ENCODE results near the gene BRF1. TPM values are rescaled to one million over a fixed set of nuclear protein-coding genes. Genes with fewer than 3 reads are reported as not detected.

BRF1 gene
- total RNA-seq, 4 donors from 2014 or later, result 44.5 to 99.6 (median 56.2) TPM

DNA sequence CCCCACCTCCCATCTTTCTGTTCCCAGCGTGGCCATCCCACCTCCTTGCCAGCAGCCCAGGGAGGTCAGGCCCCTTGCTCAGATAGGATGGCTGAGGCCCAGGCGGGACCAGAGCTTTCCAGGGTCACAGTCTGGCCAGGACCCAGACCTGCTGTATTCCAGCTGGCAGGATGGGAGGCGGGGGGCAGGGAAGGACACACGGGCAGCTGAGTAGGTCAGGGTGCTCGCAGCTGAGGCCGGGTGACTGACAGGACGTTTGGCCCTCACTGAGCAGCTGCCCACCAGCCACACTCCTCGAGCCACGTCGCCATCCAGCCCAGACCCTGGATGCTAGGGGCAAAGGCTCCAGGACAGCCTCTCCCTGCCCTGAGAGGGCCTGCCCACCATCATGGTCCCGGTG lies 123.7 kb downstream of the BRF1 start:
- H3K9me3 ChIP-seq, result no peaks in the 10 kb centered on the region
- H3K4me3 ChIP-seq (replicated peaks in 1 of 3), result no peak overlapping the region
- no peaks in the 10 kb centered on the region for H3K36me3 ChIP-seq
- no peak overlapping the region for H3K27ac ChIP-seq
- TF ChIP-seq, protein P1, sequence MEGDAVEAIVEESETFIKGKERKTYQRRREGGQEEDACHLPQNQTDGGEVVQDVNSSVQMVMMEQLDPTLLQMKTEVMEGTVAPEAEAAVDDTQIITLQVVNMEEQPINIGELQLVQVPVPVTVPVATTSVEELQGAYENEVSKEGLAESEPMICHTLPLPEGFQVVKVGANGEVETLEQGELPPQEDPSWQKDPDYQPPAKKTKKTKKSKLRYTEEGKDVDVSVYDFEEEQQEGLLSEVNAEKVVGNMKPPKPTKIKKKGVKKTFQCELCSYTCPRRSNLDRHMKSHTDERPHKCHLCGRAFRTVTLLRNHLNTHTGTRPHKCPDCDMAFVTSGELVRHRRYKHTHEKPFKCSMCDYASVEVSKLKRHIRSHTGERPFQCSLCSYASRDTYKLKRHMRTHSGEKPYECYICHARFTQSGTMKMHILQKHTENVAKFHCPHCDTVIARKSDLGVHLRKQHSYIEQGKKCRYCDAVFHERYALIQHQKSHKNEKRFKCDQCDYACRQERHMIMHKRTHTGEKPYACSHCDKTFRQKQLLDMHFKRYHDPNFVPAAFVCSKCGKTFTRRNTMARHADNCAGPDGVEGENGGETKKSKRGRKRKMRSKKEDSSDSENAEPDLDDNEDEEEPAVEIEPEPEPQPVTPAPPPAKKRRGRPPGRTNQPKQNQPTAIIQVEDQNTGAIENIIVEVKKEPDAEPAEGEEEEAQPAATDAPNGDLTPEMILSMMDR (IDR thresholded peaks at IDR 0.05), result no peak
- TF ChIP-seq POLR2A (IDR thresholded peaks at IDR 0.05), result no peak
- intact Hi-C loops (cut with DNase I), result loop anchor here (5.0 kb wide), 1 partner anchor 80 kb away; no protein-coding TSS in a partner anchor
- H3K27me3 ChIP-seq, result no peaks in the 10 kb centered on the region
- WGBS, 2 donors, result 68 to 89% methylated on average over 4 to 6 of the region's 11 CpGs
- no peak for DNase-seq
- H3K4me1 ChIP-seq, result peaks cover 13 to 24% of the 10 kb centered on the region in 2 donors

DNA sequence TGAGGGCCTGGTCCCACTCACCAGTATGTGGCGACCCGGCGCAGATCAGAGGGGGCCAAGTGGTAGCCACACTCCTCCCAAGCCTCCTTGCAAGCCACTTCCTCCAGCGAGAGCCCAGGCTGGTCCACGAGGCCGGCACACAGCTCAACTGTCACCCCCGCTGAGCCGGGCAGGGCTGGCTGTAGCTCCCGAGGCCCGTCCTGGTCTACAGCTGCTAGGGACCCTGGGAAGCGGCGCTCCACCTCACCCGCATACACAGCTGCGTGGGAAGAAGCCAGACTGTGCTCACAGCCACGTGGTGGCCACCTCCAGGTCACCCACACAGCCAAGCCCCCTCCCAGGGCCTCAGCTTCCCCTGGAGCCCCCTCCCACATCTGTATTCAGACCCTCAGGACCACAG lies 124.3 kb downstream of the BRF1 start:
- WGBS, 2 donors, result 89 to 98% methylated on average over 8 to 10 of the region's 15 CpGs
- Histone ChIP-seq H3K36me3 (no peaks in the 10 kb centered on the region), H3K27ac (no peak overlapping the region), H3K27me3 (no peaks in the 10 kb centered on the region), H3K4me1 (peaks cover 10 to 18% of the 10 kb centered on the region in 2 donors), H3K4me3 (replicated peaks in 1 of 3) (no peak overlapping the region), H3K9me3 (no peaks in the 10 kb centered on the region)
- DNase-seq, result no peak
- intact Hi-C loops (cut with DNase I), result loop anchor here (5.0 kb wide), 1 partner anchor 79 kb away; no protein-coding TSS in a partner anchor
- no peak for TF ChIP-seq POLR2A (IDR thresholded peaks at IDR 0.05)
- TF ChIP-seq, protein P1 (IDR thresholded peaks at IDR 0.05), result no peak

DNA sequence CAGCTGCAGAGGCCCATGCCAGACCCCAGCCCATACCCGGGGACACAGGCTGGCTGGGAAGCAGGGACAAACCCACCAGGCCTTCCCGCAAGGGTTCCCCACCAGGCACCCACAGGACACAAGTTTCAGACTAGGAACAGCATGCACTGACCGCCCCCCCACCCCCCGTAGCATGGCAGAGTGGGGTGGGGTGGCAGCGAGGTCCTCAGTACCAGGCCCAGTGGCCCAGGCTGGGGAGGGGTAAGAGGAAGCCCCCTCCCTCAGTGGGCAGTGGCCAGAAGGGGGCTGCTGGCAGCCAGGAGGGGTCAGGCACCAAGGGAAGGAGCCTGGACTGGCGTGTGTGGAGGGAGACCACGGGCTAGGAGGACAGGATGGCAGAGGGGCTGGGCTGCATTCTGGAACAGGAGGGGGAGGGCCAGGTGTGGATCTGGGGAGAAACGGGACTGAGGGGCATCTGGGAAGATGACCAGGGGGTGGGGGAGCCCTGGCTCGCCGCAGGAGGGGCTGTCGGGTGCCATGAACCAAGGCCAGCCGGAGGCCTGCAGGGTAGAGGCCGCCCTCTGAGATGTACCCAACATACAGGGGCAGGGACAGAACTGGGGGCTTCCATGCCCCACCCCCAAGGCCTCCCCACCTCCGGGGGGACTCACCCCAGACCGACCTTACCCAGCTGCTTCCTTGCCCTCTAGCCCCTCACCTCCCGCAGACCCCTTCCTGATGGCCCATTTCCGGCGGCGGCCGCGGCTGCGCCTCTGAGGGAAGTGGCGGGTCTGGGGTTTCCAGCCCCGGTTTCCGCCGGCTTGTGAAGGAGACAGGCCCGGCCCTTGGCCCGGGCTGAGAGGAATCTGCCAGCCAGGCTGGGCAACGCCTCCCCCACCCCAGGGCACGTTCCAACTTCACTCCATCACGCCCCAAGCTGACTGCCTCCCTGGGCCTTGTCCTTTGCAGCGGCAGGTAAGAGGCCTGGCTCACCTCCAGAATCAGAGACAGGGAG lies 126.6 kb downstream of the BRF1 start:
- peaks cover under 1 to 18% of the 10 kb centered on the region in 2 donors for H3K4me1 ChIP-seq
- intact Hi-C loops (cut with DNase I), result no loop called here
- no peak overlapping the region for H3K4me3 ChIP-seq (replicated peaks in 1 of 3)

DNA sequence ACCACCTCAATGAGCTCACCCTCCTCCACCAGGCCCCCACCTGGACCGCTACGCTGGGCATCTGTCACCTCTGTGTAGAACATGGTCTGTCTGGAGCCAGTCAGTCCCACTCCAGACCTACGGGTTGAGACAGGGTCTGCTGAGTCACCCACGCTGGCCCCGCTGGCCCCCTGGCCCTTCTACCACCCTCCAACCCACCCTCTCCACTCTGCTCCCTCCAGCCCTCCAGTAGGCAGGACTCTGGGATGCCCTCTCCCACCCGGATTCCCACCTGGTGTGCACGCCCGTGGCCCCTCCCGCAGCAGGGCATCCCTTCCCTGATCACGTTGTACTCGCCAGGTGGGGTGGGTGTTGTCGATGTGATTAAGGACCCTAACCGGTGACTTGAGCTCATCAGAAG lies 127.7 kb downstream of the BRF1 start:
- TF ChIP-seq, protein P1 (IDR thresholded peaks at IDR 0.05), result no peak
- no peak for TF ChIP-seq POLR2A (IDR thresholded peaks at IDR 0.05)
- peaks cover 3 to 21% of the 10 kb centered on the region in 2 donors for H3K4me1 ChIP-seq
- 92 to 94% methylated on average over 13 of the region's 13 CpGs for WGBS, 2 donors
- no peaks in the 10 kb centered on the region for H3K36me3 ChIP-seq
- H3K27ac ChIP-seq, result no peak overlapping the region
- no peaks in the 10 kb centered on the region for H3K27me3 ChIP-seq
- H3K9me3 ChIP-seq, result no peaks in the 10 kb centered on the region
- intact Hi-C loops (cut with DNase I), result no loop called here
- no peak overlapping the region for H3K4me3 ChIP-seq (replicated peaks in 1 of 3)
- no peak for DNase-seq

More for the DNA sequence above, 126.6 kb downstream of the BRF1 start:
- DNase-seq, result no peak
- Histone ChIP-seq H3K9me3 (no peaks in the 10 kb centered on the region), H3K27me3 (no peaks in the 10 kb centered on the region), H3K36me3 (no peaks in the 10 kb centered on the region), H3K27ac (no peak overlapping the region)
- no peak for TF ChIP-seq POLR2A (IDR thresholded peaks at IDR 0.05)
- TF ChIP-seq, protein P1 (IDR thresholded peaks at IDR 0.05), result no peak
- 71 to 81% methylated on average over 27 of the region's 32 CpGs for WGBS, 2 donors

DNA sequence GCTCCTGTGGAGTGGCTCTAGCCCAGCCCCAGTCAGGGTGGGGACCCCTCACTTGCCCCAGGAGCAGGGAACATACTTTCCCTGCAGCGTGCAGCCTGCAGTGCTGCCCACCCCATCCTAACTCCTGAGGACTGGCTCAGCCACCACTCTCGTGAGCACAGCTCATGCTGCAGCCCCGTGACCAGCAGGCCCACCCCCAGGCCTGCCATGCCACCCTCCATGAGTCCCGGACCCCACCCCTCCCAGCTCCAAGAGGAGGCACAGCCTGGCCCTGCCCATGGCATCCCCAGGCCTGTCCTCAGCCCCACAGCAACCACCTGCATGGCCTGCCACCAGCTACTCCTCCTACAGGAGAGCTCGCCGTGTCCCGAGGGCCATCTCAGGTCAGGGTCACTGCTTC lies 128.3 kb downstream of the BRF1 start:
- Histone ChIP-seq H3K36me3 (no peaks in the 10 kb centered on the region), H3K27me3 (no peaks in the 10 kb centered on the region), H3K4me3 (replicated peaks in 1 of 3) (no peak overlapping the region), H3K9me3 (no peaks in the 10 kb centered on the region), H3K27ac (no peak overlapping the region), H3K4me1 (peaks cover 3 to 25% of the 10 kb centered on the region in 2 donors)
- no peak for DNase-seq
- WGBS, 2 donors, result 77 to 81% methylated on average over 4 to 5 of the region's 7 CpGs
- no peak for TF ChIP-seq POLR2A (IDR thresholded peaks at IDR 0.05)
- TF ChIP-seq, protein P1 (IDR thresholded peaks at IDR 0.05), result no peak
- intact Hi-C loops (cut with DNase I), result no loop called here

All from thyroid gland (tissue), 4 donors.